ENCODE results near the gene AGRP.

DNA sequence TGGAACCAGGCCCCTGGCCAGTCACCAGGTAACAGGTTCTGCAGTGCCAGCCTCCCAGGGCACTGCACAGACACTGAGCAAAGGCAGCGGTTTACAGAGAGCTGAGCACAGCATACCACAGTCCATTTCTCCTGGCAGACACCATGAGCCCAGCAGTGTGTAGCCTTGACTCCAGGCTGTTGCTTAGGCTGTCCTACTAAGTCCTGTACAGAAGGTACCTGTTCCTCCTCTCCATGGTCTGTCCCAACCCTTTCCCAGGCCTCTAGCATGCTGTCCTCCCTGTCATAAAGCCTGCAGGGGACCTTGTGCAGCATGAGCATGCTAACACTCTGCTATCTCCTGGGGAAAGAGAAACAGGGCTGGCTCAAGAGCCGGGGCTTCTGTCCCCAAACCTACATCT, 22.4 kb downstream of the AGRP start:
- TF ChIP-seq, protein P1, sequence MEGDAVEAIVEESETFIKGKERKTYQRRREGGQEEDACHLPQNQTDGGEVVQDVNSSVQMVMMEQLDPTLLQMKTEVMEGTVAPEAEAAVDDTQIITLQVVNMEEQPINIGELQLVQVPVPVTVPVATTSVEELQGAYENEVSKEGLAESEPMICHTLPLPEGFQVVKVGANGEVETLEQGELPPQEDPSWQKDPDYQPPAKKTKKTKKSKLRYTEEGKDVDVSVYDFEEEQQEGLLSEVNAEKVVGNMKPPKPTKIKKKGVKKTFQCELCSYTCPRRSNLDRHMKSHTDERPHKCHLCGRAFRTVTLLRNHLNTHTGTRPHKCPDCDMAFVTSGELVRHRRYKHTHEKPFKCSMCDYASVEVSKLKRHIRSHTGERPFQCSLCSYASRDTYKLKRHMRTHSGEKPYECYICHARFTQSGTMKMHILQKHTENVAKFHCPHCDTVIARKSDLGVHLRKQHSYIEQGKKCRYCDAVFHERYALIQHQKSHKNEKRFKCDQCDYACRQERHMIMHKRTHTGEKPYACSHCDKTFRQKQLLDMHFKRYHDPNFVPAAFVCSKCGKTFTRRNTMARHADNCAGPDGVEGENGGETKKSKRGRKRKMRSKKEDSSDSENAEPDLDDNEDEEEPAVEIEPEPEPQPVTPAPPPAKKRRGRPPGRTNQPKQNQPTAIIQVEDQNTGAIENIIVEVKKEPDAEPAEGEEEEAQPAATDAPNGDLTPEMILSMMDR (optimal IDR thresholded peaks at IDR 0.05 in 1 of 3, IDR thresholded peaks at IDR 0.05 in 1 of 3, conservative IDR thresholded peaks at IDR 0.05 in 1 of 3; ENCODE audit: extremely low read depth in 1 of 3, insufficient read depth in 2 of 3, low read length in 3 of 3) = no peak
- no peak for TF ChIP-seq EZH2 (IDR thresholded peaks at IDR 0.05; ENCODE audit: low read length)

All from keratinocyte (primary cell).